RPMI8226 (cell line): ENCODE measurements around the gene FH.

ENCODE experiments used
- DNase-seq: peaks from one replicate; pipeline ENCODE4 v3.0.0-alpha.2; 2015

FH gene

DNA sequence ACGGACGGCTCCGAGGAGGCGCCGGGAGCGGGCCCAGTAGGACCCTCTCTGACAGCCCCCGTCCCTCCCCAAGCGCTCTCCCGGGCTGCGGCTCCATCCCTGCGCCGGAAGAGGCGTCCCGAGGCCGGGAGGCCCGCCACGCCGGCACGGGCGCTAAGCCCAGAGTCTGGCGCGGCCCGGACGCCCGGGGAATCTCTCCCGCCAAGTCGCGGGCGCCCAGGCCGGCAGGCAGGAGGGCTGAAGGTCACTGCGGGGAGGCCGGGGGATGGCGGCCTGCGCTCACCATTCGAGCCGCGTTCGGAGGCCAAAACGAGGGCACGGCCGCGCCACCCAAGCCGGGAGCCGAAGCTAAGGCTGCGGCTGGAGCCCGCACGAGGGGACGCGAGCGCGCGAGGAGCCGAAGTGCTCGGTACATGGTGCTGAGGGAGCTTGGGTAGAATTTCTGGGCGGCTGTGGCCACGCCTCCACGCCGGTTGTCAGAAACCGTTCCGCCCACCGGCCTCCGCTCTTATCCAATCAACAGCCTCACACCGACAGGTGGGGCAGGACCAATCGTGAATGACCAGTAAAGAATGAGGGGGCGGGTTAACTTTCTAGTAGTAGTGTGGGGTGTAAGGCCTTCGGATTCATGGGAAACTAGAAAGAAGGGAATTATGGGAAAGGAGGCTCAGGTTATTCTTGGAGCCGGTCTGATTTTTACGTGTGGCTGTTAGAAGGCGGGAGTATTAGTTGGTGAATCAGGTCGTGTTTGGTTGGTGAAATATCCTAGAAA is at the start of gene FH:
TSS of gene FH (minus strand) at position 448 of the 772 bp plus-strand sequence. CDS start at position 415, 33 bp downstream.
- peak; percentile 99 for DNase-seq

DNA sequence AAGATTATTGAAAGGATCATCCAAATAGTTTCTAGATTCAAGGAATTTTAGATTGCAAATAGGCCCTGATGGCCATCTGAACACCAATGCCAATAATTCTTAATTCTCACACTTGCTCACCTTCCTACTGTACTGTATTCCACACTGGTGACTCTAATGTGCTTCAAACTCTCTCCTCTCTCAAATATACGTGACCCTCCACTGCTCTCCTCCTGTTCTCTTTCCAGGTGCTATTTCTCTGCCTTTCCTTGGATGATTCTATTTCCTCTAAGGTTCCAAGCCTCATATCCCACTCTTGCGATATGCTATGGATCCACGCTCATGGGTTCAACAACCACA is 41.3 kb upstream of the FH start:
- DNase-seq: no peak

GRCh38 chr1:241560146-241560848 is 40.7 kb upstream of the FH start:
- DNase-seq: no peak

DNA sequence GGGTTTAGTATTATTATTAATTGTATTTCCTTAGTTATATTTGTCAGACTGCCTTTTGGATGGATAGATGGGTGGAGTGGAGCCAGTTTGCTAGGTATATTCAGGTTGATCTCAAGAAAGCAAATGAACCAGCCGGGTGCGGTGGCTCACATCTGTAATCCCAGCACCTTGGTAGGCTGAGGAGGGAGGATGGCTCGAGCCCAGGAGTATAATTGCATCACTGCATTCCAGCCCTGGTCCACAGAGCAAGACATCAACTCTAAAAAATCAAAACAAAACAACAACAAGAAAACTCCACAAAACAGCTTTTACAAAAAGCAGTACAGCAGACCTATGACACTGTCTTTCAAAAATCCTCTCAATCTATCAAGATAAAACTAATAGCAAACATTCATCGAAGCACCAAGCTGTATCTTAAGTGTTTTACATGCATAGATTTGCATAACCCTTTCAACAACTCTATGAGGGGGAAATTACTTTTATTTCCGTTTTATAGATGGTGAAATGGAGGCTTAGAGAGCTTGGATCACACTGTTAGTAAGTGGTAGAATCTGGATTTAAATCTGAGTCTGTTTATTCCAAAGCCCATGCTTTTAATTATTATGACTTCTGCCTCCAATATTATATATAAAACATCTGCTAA is 38.1 kb upstream of the FH start:
- no peak for DNase-seq

DNA sequence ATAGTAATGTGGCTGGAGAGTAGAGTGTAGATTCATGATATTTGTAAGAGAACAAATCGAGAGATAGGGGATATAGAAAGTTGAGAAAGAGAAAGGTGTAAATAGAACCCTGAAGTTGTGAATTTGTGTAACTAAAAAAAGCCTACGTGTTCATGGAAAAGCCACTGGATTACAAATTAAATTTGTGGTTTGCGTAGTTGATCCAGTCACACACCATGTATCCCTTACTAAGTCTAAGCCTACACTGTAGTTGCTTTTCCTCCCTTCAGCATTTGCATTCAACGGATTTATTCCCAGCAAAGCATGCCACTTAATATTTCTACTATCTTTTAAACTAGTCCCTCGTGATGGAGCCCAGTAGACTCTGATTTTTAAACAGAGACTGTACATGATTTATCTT is 37.5 kb upstream of the FH start:
- no peak for DNase-seq

DNA sequence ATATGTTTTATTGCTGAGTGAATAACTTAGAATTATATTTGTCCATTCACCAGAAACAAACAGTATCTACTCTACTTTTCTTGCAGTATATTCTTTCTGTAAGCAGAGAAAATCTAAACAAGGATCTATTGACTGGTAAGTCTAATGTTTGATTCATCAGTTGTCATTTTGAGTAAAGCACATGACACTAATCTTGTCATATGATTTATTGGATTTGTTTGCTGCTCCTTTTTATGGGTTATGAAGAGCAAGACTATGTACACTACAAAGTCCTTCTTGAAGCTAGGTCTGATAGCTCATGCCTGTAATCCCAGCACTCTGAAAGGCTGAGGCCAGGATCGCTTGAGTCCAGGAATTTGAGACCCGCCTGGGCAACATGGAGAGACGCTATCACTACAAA is 36.0 kb upstream of the FH start:
- DNase-seq: no peak

GRCh38 chr1:241553886-241554592 is 34.5 kb upstream of the FH start:
- DNase-seq: no peak

GRCh38 chr1:241551759-241552638 is 32.4 kb upstream of the FH start:
- DNase-seq: no peak

DNA sequence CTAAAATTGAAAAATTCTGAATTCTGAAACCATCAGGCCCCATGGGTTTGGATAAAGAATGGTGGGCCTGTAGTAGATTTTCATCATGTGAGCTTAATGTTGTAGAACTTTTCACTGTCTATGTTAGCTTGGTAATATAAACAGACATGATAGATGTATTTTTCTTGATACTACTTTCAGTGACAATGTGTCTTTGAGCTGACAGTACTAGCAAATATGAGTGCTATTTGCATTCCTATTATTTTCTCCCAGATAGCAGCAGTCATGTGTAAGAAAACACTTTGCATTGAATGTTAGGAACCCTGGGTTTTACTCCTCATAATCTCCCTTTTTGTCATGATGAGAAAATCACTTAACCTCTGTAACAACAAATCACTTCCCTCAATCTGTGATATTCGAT is 30.8 kb upstream of the FH start:
- DNase-seq: no peak

DNA sequence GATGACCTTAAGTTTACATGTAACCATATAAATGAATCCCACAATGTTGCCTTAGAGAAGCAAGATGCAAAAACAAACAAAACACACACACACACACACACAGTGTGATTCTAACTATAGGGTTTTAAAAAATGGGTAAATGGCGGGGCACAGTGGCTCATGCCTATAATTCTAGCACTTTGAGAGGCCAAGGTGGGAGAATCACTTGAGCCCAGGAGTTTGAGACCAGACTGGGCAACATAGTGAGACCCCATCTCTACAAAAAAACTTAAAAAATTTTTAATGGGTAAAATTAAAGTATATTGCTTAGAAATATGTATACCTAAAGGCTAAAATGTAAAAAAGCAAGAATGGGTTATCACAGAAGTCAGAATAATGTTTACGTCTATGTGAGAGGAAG is 28.5 kb upstream of the FH start:
- no peak for DNase-seq

- no peak for DNase-seq
Measured at GRCh38 chr1:241542199-241542907, 22.8 kb upstream of the FH start.

DNA sequence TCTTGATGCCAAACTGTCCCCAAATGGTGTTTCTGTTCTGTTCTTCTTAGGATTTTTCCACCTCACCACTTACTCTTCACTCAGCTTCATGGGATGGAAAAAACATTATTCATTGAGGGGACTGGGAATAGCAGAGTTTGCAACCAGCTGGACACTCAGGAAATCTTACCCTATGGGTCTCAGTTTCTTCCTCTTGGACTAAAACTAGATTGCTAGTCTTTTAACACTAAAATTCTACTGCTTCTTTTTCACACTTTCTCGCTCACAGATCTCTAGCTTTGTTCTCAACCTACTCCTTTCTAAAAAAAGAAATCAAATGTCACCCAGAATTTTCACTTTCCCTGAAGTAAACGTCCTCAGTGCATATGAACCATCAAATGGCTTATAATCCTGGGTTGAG is 17.4 kb upstream of the FH start:
- DNase-seq: no peak

DNA sequence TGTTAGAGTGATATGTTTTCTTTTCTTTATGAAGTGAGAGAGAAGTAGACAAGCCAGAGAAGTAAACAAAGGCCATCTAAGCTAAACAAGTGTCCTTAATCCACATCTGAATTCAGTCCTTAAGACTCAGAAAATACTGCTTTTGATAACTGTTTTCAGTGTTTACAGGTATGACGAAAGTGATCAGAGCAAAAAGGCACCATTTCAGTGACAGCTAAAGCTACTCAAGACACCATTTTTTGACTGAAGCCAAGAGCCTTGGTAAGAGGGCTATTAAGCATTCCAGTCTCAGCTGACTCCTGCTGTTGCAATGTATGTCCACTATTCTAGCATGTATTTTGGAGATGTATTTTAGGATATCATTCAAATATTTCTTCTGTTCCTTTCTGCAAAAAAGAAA is 16.7 kb upstream of the FH start:
- DNase-seq: no peak

GRCh38 chr1:241533326-241534115 is 14.0 kb upstream of the FH start:
- peak; percentile 78 for DNase-seq

GRCh38 chr1:241532864-241533263 is 13.3 kb upstream of the FH start:
- DNase-seq: peak; percentile 88

DNA sequence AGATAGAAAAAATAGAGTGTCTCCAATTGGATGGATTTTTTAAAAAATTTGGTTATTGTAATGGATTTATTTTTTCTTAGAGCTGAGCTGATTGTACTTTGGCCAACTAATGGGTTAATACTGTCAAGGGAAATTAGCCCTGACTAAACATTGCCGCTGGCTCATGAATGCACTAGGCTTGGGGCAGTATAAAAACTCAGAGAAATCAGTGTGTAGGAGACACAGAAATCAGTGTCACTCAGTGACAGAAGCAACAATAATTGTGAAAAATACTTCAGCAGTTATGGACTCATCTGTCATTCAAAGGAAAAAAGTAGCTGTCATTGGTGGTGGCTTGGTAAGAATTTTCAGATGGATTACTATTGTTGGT is 12.6 kb upstream of the FH start, which contains the start of gene KMO:
TSS of gene KMO (plus strand) at position 217 of the 370 bp plus-strand sequence. CDS start at position 284, 67 bp downstream.
- peak; percentile 64 for DNase-seq

DNA sequence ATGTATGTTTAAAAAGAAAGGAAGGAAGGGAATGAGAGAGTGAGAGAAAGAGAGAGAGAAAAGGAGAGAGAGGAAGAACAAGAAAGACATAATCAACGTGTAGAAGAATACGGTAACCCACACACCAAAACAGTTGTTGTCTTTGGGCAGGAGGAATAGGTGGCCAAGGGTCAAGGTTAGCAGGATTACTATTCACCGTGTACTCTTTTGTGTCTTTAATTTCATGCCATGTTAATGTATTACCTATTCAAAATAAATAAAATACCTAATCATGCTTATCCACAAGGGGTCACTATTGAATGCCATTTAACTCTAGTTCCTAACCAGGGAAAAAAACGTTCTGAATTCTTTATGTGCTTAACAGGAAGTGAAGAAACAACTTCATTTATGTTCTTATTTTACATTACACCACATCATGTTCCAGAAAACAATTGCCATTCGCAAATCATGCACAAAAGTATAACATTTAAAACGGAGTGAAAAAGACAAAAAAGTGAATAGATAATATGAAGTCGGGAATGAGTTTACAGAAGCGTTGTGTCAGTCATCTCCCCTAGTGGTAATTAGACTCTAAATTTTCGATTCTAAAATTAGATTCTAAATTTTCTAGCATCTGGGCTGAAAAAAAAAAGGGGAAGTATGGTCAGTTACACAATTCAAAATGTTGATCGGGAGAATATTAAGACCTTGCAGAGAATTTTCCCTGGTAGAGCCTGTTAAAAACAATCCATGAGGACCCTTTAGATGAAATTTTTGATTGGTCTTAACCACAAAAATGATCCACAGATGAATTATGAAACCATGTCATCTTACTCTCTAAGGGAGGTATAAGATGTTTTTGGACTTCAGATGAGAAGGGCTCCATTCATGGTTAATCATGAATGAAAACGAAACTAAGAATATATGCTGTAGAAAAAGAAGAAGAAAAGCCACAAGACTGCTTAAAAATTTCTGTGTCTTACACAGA is 11.9 kb upstream of the FH start:
- DNase-seq: peak; percentile 79

DNA sequence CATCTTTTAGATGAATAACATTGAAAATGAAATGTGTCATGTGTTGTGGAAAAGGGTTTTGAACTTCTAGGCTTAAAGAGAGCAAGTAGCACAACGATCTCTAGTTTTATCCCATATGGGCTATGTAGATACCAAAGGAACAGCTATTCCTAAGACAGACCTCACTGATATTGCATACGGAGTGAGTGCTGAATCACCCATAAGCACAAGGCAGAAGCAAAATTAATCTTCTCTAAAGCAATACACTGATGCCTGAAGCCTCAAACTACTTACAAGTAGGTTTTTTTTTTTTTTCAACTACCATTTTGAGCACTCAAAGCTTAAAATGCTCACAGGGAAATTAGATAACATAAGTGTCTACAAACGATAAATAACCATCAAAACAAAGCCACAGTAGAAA is 7.6 kb upstream of the FH start:
- DNase-seq: no peak

- DNase-seq: no peak
Measured at GRCh38 chr1:241525026-241525425, 5.5 kb upstream of the FH start.

GRCh38 chr1:241521718-241522117 is 2.2 kb upstream of the FH start:
- DNase-seq: no peak
